ENCODE data around the gene RYR2. TPM values are rescaled to one million over a fixed set of nuclear protein-coding genes. Genes with fewer than 3 reads are reported as not detected.

Gene RYR2
- total RNA-seq, 1 experiment from 2014 or later = 3.4 TPM

GRCh38 chr1:237568955-237569354 lies 527.0 kb downstream of the RYR2 start:
- Mint-ChIP-seq H3K36me3 (ENCODE audit: insufficient read depth in 1 of 3, low read depth in 3 of 3) (peaks cover 0 to 7% (median 5%) of the 10 kb centered on the region in 3 experiments; a peak in 3 of 7 replicates), H3K4me3 (no peak overlapping the region), H3K4me1 (peaks cover 10 to 11% of the 10 kb centered on the region in 2 experiments), H3K27me3 (ENCODE audit: low read depth) (no peaks in the 10 kb centered on the region), H3K9me3 (peaks cover 0 to 2% of the 10 kb centered on the region in 2 experiments; a peak in 3 of 5 replicates), H3K27ac (0 out of 7 replicates have a peak overlapping the region, but pooled peaks of 1 of the 3 experiments have one; percentile 47)
- Histone ChIP-seq H3K4me2 (ENCODE audit: insufficient read depth, insufficient read length, low read length) (no peak overlapping the region), H3K4ac (ENCODE audit: low read depth, low read length) (no peak overlapping the region), H4K5ac (ENCODE audit: insufficient read length, low read depth, low read length) (no peak overlapping the region), H3K79me2 (ENCODE audit: insufficient read depth, low read length) (no peaks in the 10 kb centered on the region), H4K8ac (replicated peaks; ENCODE audit: insufficient read length, low read depth, low read length) (no peak overlapping the region), H3K79me1 (ENCODE audit: insufficient read depth, low read depth, low read length, poor library complexity, severe bottlenecking) (no peaks in the 10 kb centered on the region), H3K18ac (ENCODE audit: insufficient read length, low read depth, low read length) (no peak overlapping the region), H2BK12ac (ENCODE audit: insufficient read length, low read depth, low read length) (no peak overlapping the region), H2BK5ac (ENCODE audit: insufficient read length, low read length) (no peak overlapping the region), H3K14ac (ENCODE audit: insufficient read depth, low read length) (no peak overlapping the region), H2AFZ (ENCODE audit: low read length) (no peak overlapping the region), H3K9me3 (ENCODE audit: control insufficient read depth, low read depth, low read length) (no peaks in the 10 kb centered on the region), H3K23me2 (ENCODE audit: insufficient read length, low read depth, low read length, poor library complexity, severe bottlenecking) (no peaks in the 10 kb centered on the region), H2AK5ac (ENCODE audit: insufficient read length, low read length) (no peak overlapping the region), H3K27ac (ENCODE audit: insufficient read length, low read depth, low read length) (no peak overlapping the region), H3K23ac (ENCODE audit: insufficient read length, low read depth, low read length) (no peak overlapping the region), H3T11ph (ENCODE audit: low read length) (no peak overlapping the region), H4K91ac (ENCODE audit: insufficient read length, low read depth, low read length) (no peak overlapping the region), H3K9ac (ENCODE audit: extremely low read depth, insufficient read length, low read length) (no peak overlapping the region), H2BK15ac (ENCODE audit: low read depth, low read length) (no peak overlapping the region), H2BK20ac (ENCODE audit: low read depth, low read length, poor library complexity, severe bottlenecking) (no peak overlapping the region), H4K20me1 (ENCODE audit: control insufficient read depth, insufficient read depth, insufficient read length) (no peaks in the 10 kb centered on the region), H2BK120ac (ENCODE audit: low read depth, low read length, poor library complexity, severe bottlenecking) (no peak overlapping the region), H3K27me3 (ENCODE audit: insufficient read depth, low read length) (no peaks in the 10 kb centered on the region), H3K56ac (ENCODE audit: insufficient read length, low read depth, low read length) (no peak overlapping the region), H3K4me1 (ENCODE audit: insufficient read depth, low read length) (no peaks in the 10 kb centered on the region)
- no CpG with 5 or more reads among the region's 9 CpGs for WGBS (ENCODE audit: extremely low coverage, insufficient read length, low lambda C conversion rate)
- DNase-seq = no peak
- TF ChIP-seq CTCF (conservative IDR thresholded peaks at IDR 0.05) = no peak
